Measurements from ENCODE around the gene C13orf42. TPM values are rescaled to one million over a fixed set of nuclear protein-coding genes. Genes with fewer than 3 reads are reported as not detected.

Gene C13orf42
- total RNA-seq, 4 donors from 2014 or later: not detected

DNA sequence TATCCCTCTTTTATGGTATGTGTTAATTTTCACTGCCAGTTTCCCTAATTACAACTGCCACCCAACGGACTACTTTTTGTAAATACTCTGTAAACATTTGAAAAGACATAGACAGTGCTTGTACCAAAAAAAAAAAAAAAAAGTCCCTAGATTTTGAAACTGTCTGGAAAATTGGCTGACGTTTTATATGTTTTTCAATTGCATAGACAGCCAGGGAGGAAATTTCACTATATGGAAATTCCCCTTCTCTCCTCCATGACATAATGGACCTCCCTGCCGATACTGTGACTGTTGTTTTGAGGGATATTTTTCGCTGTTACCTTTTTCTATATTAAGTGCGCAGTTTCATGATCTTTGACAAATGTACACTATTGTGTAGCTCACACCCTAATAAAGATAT is 43.4 kb downstream of the C13orf42 start:
- H3K4me1 ChIP-seq: peaks cover 0 to 4% of the 10 kb centered on the region in 2 donors
- 79 to 86% methylated on average over 5 of the region's 5 CpGs for WGBS, 2 donors
- no peaks in the 10 kb centered on the region for H3K9me3 ChIP-seq
- no peak for TF ChIP-seq POLR2A (IDR thresholded peaks at IDR 0.05)
- no peak for DNase-seq
- no peak overlapping the region for H3K27ac ChIP-seq
- no peaks in the 10 kb centered on the region for H3K27me3 ChIP-seq
- no peak overlapping the region for H3K4me3 ChIP-seq (replicated peaks in 1 of 3)
- H3K36me3 ChIP-seq: no peaks in the 10 kb centered on the region
- intact Hi-C loops (cut with DNase I): loop anchor here (10.0 kb wide), 1 partner anchor 1093 kb away; no protein-coding TSS in a partner anchor

DNA sequence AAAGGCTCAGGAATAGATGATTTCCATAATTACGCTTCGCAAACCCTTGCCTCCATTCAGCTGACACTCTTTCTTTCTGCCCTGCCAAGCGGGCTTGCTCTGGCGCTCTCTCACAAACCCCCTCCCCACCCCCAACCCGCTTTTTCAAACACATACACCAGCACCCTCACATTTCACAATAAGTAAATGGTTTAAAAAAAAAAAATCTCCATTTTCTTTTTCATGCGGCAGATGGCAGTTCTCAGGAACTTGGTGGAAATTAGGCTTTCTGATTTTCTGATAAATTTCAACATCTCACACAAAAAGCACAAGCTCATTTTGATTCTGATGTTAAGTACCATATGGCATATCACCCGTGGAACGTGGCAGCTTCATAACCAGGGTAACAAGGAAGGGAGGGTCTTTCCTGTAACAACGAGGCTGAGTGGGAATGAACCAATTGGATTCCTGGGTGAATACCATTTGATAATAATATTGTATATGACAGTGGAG is 43.8 kb downstream of the C13orf42 start:
- H3K4me3 ChIP-seq (replicated peaks in 1 of 3): no peak overlapping the region
- no peak overlapping the region for H3K27ac ChIP-seq
- peaks cover 0 to 4% of the 10 kb centered on the region in 2 donors for H3K4me1 ChIP-seq
- H3K27me3 ChIP-seq: no peaks in the 10 kb centered on the region
- no peaks in the 10 kb centered on the region for H3K9me3 ChIP-seq
- WGBS, 2 donors: 73 to 79% methylated on average over 9 of the region's 9 CpGs
- no peaks in the 10 kb centered on the region for H3K36me3 ChIP-seq
- no peak for TF ChIP-seq POLR2A (IDR thresholded peaks at IDR 0.05)
- intact Hi-C loops (cut with DNase I): loop anchor here (10.0 kb wide), 1 partner anchor 1092 kb away; no protein-coding TSS in a partner anchor
- DNase-seq: no peak

DNA sequence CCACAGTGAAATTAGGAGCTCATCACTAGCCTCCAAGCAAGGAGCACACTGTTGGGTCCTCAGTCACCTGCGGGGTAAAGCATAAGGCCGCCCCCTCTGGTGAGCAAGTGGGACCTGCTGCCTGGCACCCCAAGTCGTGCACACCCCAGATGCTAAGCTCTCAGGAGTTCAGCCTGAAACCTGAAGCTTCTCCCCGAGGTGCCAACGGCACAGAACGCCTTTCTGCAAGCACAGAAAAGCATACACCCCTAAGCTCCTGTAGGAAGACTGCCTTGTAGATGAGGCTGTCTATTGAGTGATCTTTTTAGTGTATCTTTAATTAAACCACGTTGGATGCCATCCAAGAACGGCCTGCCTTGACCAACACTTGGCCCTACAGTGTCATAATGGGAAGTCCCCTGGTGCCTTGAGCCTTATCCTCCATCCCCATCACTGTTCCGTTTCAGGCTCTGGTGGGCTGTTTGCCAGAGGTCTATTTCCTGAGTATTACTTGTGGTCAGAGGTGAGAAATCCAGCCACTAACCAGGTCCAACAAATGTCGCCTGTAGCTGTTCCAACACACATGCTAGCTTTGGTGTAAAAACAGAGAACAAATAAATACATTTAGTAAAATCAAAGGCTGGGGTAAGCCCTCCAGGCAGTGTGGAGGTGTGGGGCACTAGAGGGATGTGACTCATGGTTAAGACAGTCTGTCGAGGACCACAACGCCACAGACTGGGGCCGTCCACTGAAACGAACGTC is 44.8 kb downstream of the C13orf42 start:
- no peak overlapping the region for H3K4me3 ChIP-seq (replicated peaks in 1 of 3)
- H3K36me3 ChIP-seq: no peaks in the 10 kb centered on the region
- no peak overlapping the region for H3K27ac ChIP-seq
- intact Hi-C loops (cut with DNase I): loop anchor here (10.0 kb wide), 1 partner anchor 1091 kb away; no protein-coding TSS in a partner anchor
- H3K27me3 ChIP-seq: no peaks in the 10 kb centered on the region
- H3K9me3 ChIP-seq: no peaks in the 10 kb centered on the region
- WGBS, 2 donors: 61 to 64% methylated on average over 15 of the region's 15 CpGs
- H3K4me1 ChIP-seq: peaks cover 0 to 4% of the 10 kb centered on the region in 2 donors
- no peak for DNase-seq
- TF ChIP-seq, protein P1, sequence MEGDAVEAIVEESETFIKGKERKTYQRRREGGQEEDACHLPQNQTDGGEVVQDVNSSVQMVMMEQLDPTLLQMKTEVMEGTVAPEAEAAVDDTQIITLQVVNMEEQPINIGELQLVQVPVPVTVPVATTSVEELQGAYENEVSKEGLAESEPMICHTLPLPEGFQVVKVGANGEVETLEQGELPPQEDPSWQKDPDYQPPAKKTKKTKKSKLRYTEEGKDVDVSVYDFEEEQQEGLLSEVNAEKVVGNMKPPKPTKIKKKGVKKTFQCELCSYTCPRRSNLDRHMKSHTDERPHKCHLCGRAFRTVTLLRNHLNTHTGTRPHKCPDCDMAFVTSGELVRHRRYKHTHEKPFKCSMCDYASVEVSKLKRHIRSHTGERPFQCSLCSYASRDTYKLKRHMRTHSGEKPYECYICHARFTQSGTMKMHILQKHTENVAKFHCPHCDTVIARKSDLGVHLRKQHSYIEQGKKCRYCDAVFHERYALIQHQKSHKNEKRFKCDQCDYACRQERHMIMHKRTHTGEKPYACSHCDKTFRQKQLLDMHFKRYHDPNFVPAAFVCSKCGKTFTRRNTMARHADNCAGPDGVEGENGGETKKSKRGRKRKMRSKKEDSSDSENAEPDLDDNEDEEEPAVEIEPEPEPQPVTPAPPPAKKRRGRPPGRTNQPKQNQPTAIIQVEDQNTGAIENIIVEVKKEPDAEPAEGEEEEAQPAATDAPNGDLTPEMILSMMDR (IDR thresholded peaks at IDR 0.05): no peak
- no peak for TF ChIP-seq POLR2A (IDR thresholded peaks at IDR 0.05)

DNA sequence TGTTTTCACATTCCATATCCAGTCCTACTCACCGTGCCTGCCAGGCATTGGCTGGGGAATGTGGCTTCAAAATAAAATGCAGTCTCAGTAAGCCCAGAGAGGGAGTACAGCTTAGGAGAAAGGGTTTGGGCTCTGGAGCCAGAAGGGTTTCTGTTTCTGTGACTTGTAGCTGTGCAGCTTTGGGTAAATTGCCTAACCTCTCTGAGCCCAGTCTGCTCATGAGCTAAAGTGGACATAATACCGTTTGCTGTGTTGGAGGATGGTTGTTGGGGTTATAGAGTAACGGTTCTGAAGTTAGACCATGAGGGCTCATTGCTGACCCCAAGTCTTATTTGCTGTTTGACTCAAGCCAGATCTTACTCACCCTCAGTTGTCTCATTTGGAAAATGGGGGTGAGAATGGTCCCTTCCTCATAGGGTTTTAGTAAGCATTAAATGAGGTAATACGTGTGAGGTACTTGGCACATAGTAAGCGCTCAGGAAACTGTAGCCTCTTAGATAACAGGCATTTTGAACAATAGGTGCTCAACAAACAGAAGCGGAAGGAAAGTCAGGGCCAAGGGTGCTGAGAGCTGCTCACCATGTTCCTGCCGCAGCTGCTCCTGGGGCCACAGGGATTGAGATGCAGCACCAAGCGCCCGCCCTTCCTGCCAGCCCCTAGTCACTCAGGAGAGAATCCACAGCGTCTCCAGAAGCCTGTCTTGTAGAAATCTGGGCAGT is 45.5 kb downstream of the C13orf42 start:
- intact Hi-C loops (cut with DNase I): loop anchor here (10.0 kb wide), 1 partner anchor 1091 kb away; no protein-coding TSS in a partner anchor
- Histone ChIP-seq H3K27ac (no peak overlapping the region), H3K27me3 (no peaks in the 10 kb centered on the region), H3K36me3 (no peaks in the 10 kb centered on the region), H3K4me1 (peaks cover 0 to 4% of the 10 kb centered on the region in 2 donors), H3K9me3 (no peaks in the 10 kb centered on the region), H3K4me3 (replicated peaks in 1 of 3) (no peak overlapping the region)
- no peak for DNase-seq
- TF ChIP-seq POLR2A (IDR thresholded peaks at IDR 0.05): no peak
- TF ChIP-seq, protein P1 (IDR thresholded peaks at IDR 0.05): no peak
- WGBS, 2 donors: 62 to 87% methylated on average over 10 of the region's 10 CpGs

DNA sequence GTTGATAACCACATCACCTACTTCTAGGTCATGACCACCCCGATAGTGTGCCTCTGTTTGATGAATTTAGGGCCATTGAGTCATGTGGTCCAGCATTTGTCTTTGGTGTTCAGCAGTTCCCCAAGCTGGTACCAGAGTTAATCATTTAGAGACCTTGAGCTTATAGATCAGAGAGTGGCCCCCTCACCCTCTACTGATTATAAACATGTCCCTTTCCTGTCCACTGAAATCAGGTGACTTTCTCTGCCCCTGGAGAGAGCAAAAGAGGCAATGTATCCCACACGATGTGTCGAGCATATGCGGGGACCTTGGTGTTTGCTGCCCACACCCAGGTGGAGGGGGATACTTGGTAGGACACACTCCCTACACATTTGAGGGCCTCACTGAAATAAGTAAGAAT is 46.3 kb downstream of the C13orf42 start:
- intact Hi-C loops (cut with DNase I): loop anchor here (10.0 kb wide), 1 partner anchor 1090 kb away; no protein-coding TSS in a partner anchor
- Histone ChIP-seq H3K4me3 (replicated peaks in 1 of 3) (no peak overlapping the region), H3K27me3 (no peaks in the 10 kb centered on the region), H3K36me3 (no peaks in the 10 kb centered on the region), H3K9me3 (no peaks in the 10 kb centered on the region), H3K4me1 (peaks cover 0 to 2% of the 10 kb centered on the region in 2 donors), H3K27ac (no peak overlapping the region)
- WGBS, 2 donors: 67 to 85% methylated on average over 4 of the region's 4 CpGs
- no peak for DNase-seq
- TF ChIP-seq, protein P1 (IDR thresholded peaks at IDR 0.05): no peak
- no peak for TF ChIP-seq POLR2A (IDR thresholded peaks at IDR 0.05)
